Smooth muscle cell (in vitro differentiated cells): ENCODE results near the gene STARD4. TPM values are rescaled to one million over a fixed set of nuclear protein-coding genes. Genes with fewer than 3 reads are reported as not detected.

Source experiments
- DNase-seq: peaks from one replicate; lab custom pipeline; 2025; ENCODE audit not compliant: unreplicated experiment; lab: John Stamatoyannopoulos, UW
- H2AFZ ChIP-seq: fragments of 200-600 bp; sonication (generic); 2 replicates; pipeline ENCODE4 v1.6.0; 2016; ENCODE audit warnings: antibody characterized with exemption, low read depth, mild to moderate bottlenecking
- H3F3A ChIP-seq: fragments of 200-600 bp; sonication (generic); 2 replicates; pipeline ENCODE4 v1.6.0; 2017; ENCODE audit warnings: antibody characterized with exemption, low read depth
- H3K27ac ChIP-seq: fragments of 200-600 bp; sonication (generic); 2 replicates; pipeline ENCODE4 v1.5.1; 2016; ENCODE audit warnings: low read depth, mild to moderate bottlenecking
- H3K27me3 ChIP-seq: fragments of 200-600 bp; sonication (generic); 2 replicates; pipeline ENCODE4 v1.6.1; 2016; ENCODE audit warnings: low read depth, mild to moderate bottlenecking
- H3K36me3 ChIP-seq: fragments of 200-600 bp; sonication (generic); 2 replicates; pipeline ENCODE4 v1.5.1; 2016; ENCODE audit warnings: low read depth
- H3K4me1 ChIP-seq: fragments of 200-600 bp; sonication (generic); 2 replicates; pipeline ENCODE4 v1.5.1; 2016; ENCODE audit warnings: low read depth
- H3K4me2 ChIP-seq: fragments of 200-600 bp; sonication (generic); 2 replicates; pipeline ENCODE4 v1.6.0; 2016; ENCODE audit warnings: mild to moderate bottlenecking
- H3K4me3 ChIP-seq: fragments of 200-600 bp; sonication (generic); 2 replicates; pipeline ENCODE4 v1.5.1; 2016; ENCODE audit warnings: mild to moderate bottlenecking
- H3K79me2 ChIP-seq: fragments of 200-600 bp; sonication (generic); 2 replicates; pipeline ENCODE4 v1.6.0; 2016; ENCODE audit warnings: low read depth, mild to moderate bottlenecking
- H3K9ac ChIP-seq: fragments of 200-600 bp; sonication (generic); 2 replicates; pipeline ENCODE4 v1.6.0; 2016; ENCODE audit warnings: low read depth
- H3K9me3 ChIP-seq: fragments of 200-600 bp; sonication (generic); replicated peaks from 2 replicates; pipeline ENCODE4 v1.5.1; 2016; ENCODE audit warnings: low read depth
- H4K20me1 ChIP-seq: fragments of 200-600 bp; sonication (generic); 2 replicates; pipeline ENCODE4 v1.6.0; 2016; ENCODE audit warnings: low read depth
- CTCF ChIP-seq: fragments of 200-600 bp; sonication (generic); IDR thresholded peaks from 2 replicates; pipeline ENCODE4 v1.5.1; 2017; ENCODE audit warnings: borderline replicate concordance, mild to moderate bottlenecking, antibody characterized with exemption; ENCODE audit not compliant: insufficient read depth, poor library complexity, severe bottlenecking
- WGBS: methylation state at CpG from one replicate; pipeline ENCODE4 v1.1.7; 2016; ENCODE audit warnings: low lambda C conversion rate; 5-methylcytosine and 5-hydroxymethylcytosine counted together
- polyA plus RNA-seq: library from polyadenylated mRNA; unstranded; fragments of >200 nt; fragmentation: Nextera tagmentation; extraction: Ambion mirVana; gene quantifications from 2 replicates; pipeline ENCODE4 v1.2.1, GENCODE V29; 2016
- total RNA-seq: library from RNA; depleted of rRNA; stranded (reverse); fragments of >200 nt; gene quantifications from 2 replicates; pipeline ENCODE4 v1.2.3, GENCODE V29; 2014

The STARD4 gene
- total and polyA plus RNA-seq, 2 experiments from 2014 or later, result 41.7 to 123 TPM

GRCh38 chr5:111557111-111557510 is 44.8 kb upstream of the STARD4 start:
- 85% methylated on average over 1 of the region's 1 CpG for WGBS
- H3K4me3 ChIP-seq, result no peak overlapping the region
- H3K79me2 ChIP-seq, result no peaks in the 10 kb centered on the region
- no peaks in the 10 kb centered on the region for H3K27me3 ChIP-seq
- no peaks in the 10 kb centered on the region for H3K9me3 ChIP-seq
- H3F3A ChIP-seq, result no peaks in the 10 kb centered on the region
- H4K20me1 ChIP-seq, result no peaks in the 10 kb centered on the region
- no peak for DNase-seq
- H3K9ac ChIP-seq, result no peak overlapping the region
- no peaks in the 10 kb centered on the region for H3K36me3 ChIP-seq
- TF ChIP-seq CTCF, result no peak
- H2AFZ ChIP-seq, result no peak overlapping the region
- no peak overlapping the region for H3K27ac ChIP-seq
- H3K4me1 ChIP-seq, result peaks cover 6% of the 10 kb centered on the region
- no peak overlapping the region for H3K4me2 ChIP-seq

- Histone ChIP-seq H3K9me3 (no peaks in the 10 kb centered on the region), H3K36me3 (no peaks in the 10 kb centered on the region), H3K27me3 (no peaks in the 10 kb centered on the region), H2AFZ (no peak overlapping the region), H3K9ac (no peak overlapping the region), H3K27ac (no peak overlapping the region), H3K4me3 (no peak overlapping the region), H3K4me1 (peaks cover 12% of the 10 kb centered on the region), H4K20me1 (no peaks in the 10 kb centered on the region), H3K79me2 (no peaks in the 10 kb centered on the region), H3F3A (no peaks in the 10 kb centered on the region), H3K4me2 (no peak overlapping the region)
- no peak for DNase-seq
- WGBS, result 79% methylated on average over 3 of the region's 3 CpGs
- no peak for TF ChIP-seq CTCF
Measured at GRCh38 chr5:111556501-111556900, 44.2 kb upstream of the STARD4 start.

DNA sequence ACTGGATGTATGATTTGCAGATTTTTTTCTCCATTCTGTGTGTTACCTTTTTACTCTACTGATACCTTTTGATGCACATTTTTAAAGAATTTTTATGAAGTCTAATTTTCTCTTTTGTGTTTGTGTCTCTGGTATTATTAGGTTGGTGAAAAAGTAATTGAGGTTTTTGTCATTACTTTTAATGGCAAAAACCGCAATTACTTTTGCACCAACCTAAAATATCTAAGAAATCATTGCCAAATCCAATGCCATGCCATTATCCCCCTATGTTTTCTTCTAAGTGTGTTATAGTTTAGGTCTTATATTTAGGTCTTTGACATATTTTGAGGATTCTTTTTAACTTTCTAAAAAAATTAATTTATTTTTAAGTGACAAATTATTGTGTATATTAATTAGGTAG is 43.4 kb upstream of the STARD4 start:
- no peak overlapping the region for H3K27ac ChIP-seq
- WGBS, result 100% methylated on average over 1 of the region's 1 CpG
- TF ChIP-seq CTCF, result no peak
- H3K4me1 ChIP-seq, result peaks cover 19% of the 10 kb centered on the region
- H3F3A ChIP-seq, result no peaks in the 10 kb centered on the region
- DNase-seq, result no peak
- H4K20me1 ChIP-seq, result no peaks in the 10 kb centered on the region
- H3K27me3 ChIP-seq, result no peaks in the 10 kb centered on the region
- H3K9me3 ChIP-seq, result no peaks in the 10 kb centered on the region
- H2AFZ ChIP-seq, result no peak overlapping the region
- no peak overlapping the region for H3K4me2 ChIP-seq
- H3K36me3 ChIP-seq, result no peaks in the 10 kb centered on the region
- H3K9ac ChIP-seq, result no peak overlapping the region
- H3K79me2 ChIP-seq, result no peaks in the 10 kb centered on the region
- no peak overlapping the region for H3K4me3 ChIP-seq

DNA sequence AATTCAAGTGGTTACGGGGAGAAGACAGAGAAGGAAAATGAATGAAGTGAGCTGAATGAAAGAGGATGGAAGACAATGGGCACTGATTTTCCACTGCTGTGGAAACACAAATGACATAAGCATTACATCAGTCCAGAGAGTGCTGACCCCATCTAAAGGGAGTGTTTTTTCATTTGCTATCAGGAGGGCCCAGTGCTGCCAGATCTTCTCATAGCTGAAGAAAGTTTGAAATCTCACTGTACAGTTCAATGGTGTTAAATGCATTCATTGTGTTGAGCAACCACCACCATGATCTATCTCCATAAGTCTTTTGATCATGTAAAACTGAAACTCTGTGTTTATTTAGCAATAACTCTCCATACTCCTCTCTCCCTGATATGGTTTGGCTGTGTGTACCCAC is 41.5 kb upstream of the STARD4 start:
- Histone ChIP-seq H3K4me2 (no peak overlapping the region), H3K4me1 (peaks cover 21% of the 10 kb centered on the region), H4K20me1 (no peaks in the 10 kb centered on the region), H3K9me3 (no peaks in the 10 kb centered on the region), H3K79me2 (no peaks in the 10 kb centered on the region), H3K9ac (no peak overlapping the region), H2AFZ (no peak overlapping the region), H3K27ac (no peak overlapping the region), H3F3A (no peaks in the 10 kb centered on the region), H3K27me3 (no peaks in the 10 kb centered on the region), H3K36me3 (no peaks in the 10 kb centered on the region), H3K4me3 (no peak overlapping the region)
- no peak for DNase-seq
- 43% methylated on average over 1 of the region's 1 CpG for WGBS
- TF ChIP-seq CTCF, result no peak
